MCF 10A (cell line): ENCODE measurements around the gene FARS2. TPM values are rescaled to one million over a fixed set of nuclear protein-coding genes. Genes with fewer than 3 reads are reported as not detected.

Experiments used
- BruUV-seq: library from RNA; stranded (reverse); fragments of 400-500 nt; replicated peaks from 2 replicates; lab custom pipeline; 2021; lab: Mats Ljungman, UMichigan
- CTCF ChIA-PET: fragments of 300-600 bp; sonication (Branson Sonifier 250); formaldehyde crosslinking; extraction: SDS; loops from one replicate; lab custom pipeline; 2021; ENCODE audit warnings: antibody characterized with exemption, inconsistent platforms; lab: Yijun Ruan, JAX
- POLR2A ChIA-PET: fragments of 300-600, 350-650 bp; sonication (Branson Sonifier 250); formaldehyde crosslinking; extraction: SDS; loops from one replicate; lab custom pipeline; 2020; ENCODE audit warnings: antibody characterized with exemption, inconsistent platforms; lab: Yijun Ruan, JAX
- DNase-seq: peaks from one replicate; pipeline ENCODE4 v3.0.0-alpha.2; 2018; ENCODE audit not compliant: unreplicated experiment
- H3K27ac Mint-ChIP-seq: one replicate; pipeline ENCODE4 v1.8.0; 2022; ENCODE audit warnings: mild to moderate bottlenecking, low read depth, mixed read lengths; ENCODE audit not compliant: unreplicated experiment
- H3K27me3 Mint-ChIP-seq: one replicate; pipeline ENCODE4 v1.8.0; 2022; ENCODE audit warnings: mixed read lengths; ENCODE audit not compliant: insufficient read depth, unreplicated experiment
- H3K36me3 Mint-ChIP-seq: one replicate; pipeline ENCODE4 v1.8.0; 2022; ENCODE audit warnings: mild to moderate bottlenecking, moderate library complexity, mixed read lengths; ENCODE audit not compliant: insufficient read depth, unreplicated experiment
- H3K4me1 Mint-ChIP-seq: one replicate; pipeline ENCODE4 v1.8.0; 2022; ENCODE audit warnings: mixed read lengths; ENCODE audit not compliant: insufficient read depth, unreplicated experiment
- H3K4me3 Mint-ChIP-seq: one replicate; pipeline ENCODE4 v1.8.0; 2022; ENCODE audit warnings: mild to moderate bottlenecking, moderate library complexity, mixed read lengths; ENCODE audit not compliant: unreplicated experiment
- H3K9me3 Mint-ChIP-seq: one replicate; pipeline ENCODE4 v1.8.0; 2022; ENCODE audit warnings: mixed read lengths; ENCODE audit not compliant: unreplicated experiment
- CTCF ChIP-seq: fragments of 200-600 bp; IDR thresholded peaks from one replicate; pipeline ENCODE4 v1.8.0; 2022; ENCODE audit warnings: antibody characterized with exemption, mild to moderate bottlenecking; ENCODE audit not compliant: unreplicated experiment
- intact Hi-C: fragments of 100-400 bp; cut with micrococcal nuclease; formaldehyde crosslinking; loops from 2 replicates; pipeline ENCODE4 v1.14.1; 2022
- total RNA-seq: library from RNA; stranded (reverse); gene quantifications from 2 replicates; pipeline ENCODE4 v1.2.3, GENCODE V29; 2022

The FARS2 gene
- total RNA-seq, 1 experiment from 2014 or later: 18.2 TPM

- H3K4me3 Mint-ChIP-seq: no peak overlapping the region
These were observed 462.8 kb downstream of the FARS2 start for GRCh38 chr6:5723841-5724691.

DNA sequence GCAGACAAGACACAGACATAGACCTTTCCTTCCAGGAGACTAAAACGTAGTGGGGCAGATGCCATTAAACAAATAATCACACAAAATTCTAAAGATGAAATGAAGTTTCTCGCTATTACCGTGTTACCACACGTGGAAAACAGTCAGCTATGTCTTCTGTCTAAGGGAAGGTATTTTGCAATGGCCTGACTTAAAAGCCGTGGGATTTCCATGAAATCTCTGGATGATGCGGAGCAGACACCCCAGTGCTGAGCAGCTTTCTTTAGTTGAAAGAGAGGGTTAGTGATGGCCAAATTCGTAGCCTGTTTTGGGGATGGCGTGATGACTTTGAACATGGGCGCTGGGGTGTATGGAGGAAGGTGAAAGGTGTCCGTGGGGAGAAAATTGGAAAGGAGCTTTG, 463.6 kb downstream of the FARS2 start:
- DNase-seq: no peak
- Mint-ChIP-seq H3K27me3 (no peaks in the 10 kb centered on the region), H3K27ac (no peak overlapping the region), H3K36me3 (no peaks in the 10 kb centered on the region), H3K4me1 (no peaks in the 10 kb centered on the region), H3K4me3 (no peak overlapping the region), H3K9me3 (no peaks in the 10 kb centered on the region)
- TF ChIP-seq CTCF: no peak
- CTCF ChIA-PET: no interaction called here
- POLR2A ChIA-PET: no interaction called here
- no TSS peak for BruUV-seq
- intact Hi-C loops: no loop called here

More at GRCh38 chr6:5723841-5724691, 462.8 kb downstream of the FARS2 start:
- Mint-ChIP-seq H3K36me3 (no peaks in the 10 kb centered on the region), H3K9me3 (no peaks in the 10 kb centered on the region), H3K27ac (no peak overlapping the region), H3K27me3 (no peaks in the 10 kb centered on the region), H3K4me1 (no peaks in the 10 kb centered on the region)
- CTCF ChIA-PET: interaction anchor here (0.8 kb wide), 1 partner anchor 12 kb away, joined by 3 read pairs; no protein-coding TSS in a partner anchor
- POLR2A ChIA-PET: no interaction called here
- intact Hi-C loops: no loop called here
- DNase-seq: no peak
- TF ChIP-seq CTCF: no peak
- BruUV-seq: no TSS peak

GRCh38 chr6:5726976-5727718, 465.8 kb downstream of the FARS2 start:
- no peak for TF ChIP-seq CTCF
- H3K9me3 Mint-ChIP-seq: no peaks in the 10 kb centered on the region
- no peak for DNase-seq
- H3K27ac Mint-ChIP-seq: no peak overlapping the region
- no TSS peak for BruUV-seq
- no peak overlapping the region for H3K4me3 Mint-ChIP-seq
- H3K27me3 Mint-ChIP-seq: no peaks in the 10 kb centered on the region
- ChIA-PET POLR2A (no interaction called here), CTCF (no interaction called here)
- intact Hi-C loops: no loop called here
- no peaks in the 10 kb centered on the region for H3K36me3 Mint-ChIP-seq
- H3K4me1 Mint-ChIP-seq: no peaks in the 10 kb centered on the region

- DNase-seq: no peak
- Mint-ChIP-seq H3K4me3 (no peak overlapping the region), H3K9me3 (no peaks in the 10 kb centered on the region), H3K4me1 (no peaks in the 10 kb centered on the region), H3K27ac (no peak overlapping the region), H3K27me3 (no peaks in the 10 kb centered on the region), H3K36me3 (no peaks in the 10 kb centered on the region)
- POLR2A ChIA-PET: no interaction called here
- CTCF ChIA-PET: no interaction called here
- TF ChIP-seq CTCF: no peak
- no TSS peak for BruUV-seq
- intact Hi-C loops: no loop called here
These were observed 467.2 kb downstream of the FARS2 start for GRCh38 chr6:5728351-5729079.
